ENCODE data around the gene DIS3L2.

Gene DIS3L2

GRCh38 chr2:232341739-232342126, 380.2 kb downstream of the DIS3L2 start:
- no peak overlapping the region for H3K4me3 ChIP-seq
- peaks cover 6% of the 10 kb centered on the region for H3K4me1 ChIP-seq
- no peaks in the 10 kb centered on the region for H3K9me3 ChIP-seq
- peaks cover 5% of the 10 kb centered on the region; the same call in 1 of the 2 replicates for H3K36me3 ChIP-seq
- no peaks in the 10 kb centered on the region for H3K27me3 ChIP-seq
- H3K27ac ChIP-seq, result no peak overlapping the region
- H3K4me2 ChIP-seq, result no peak overlapping the region
- no peaks in the 10 kb centered on the region for H4K20me1 ChIP-seq
- H3K9ac ChIP-seq, result no peak overlapping the region; the same call in 1 of the 2 replicates
- TF ChIP-seq Cebpa-rat (IDR thresholded peaks at IDR 0.05), result no peak

- H3K9me3 ChIP-seq, result no peaks in the 10 kb centered on the region
- no peaks in the 10 kb centered on the region for H3K27me3 ChIP-seq
- no peak for TF ChIP-seq Cebpa-rat (IDR thresholded peaks at IDR 0.05)
- no peak overlapping the region for H3K9ac ChIP-seq
- no peak overlapping the region for H3K4me3 ChIP-seq
- H4K20me1 ChIP-seq, result no peaks in the 10 kb centered on the region
- H3K27ac ChIP-seq, result no peak overlapping the region
- H3K4me1 ChIP-seq, result no peaks in the 10 kb centered on the region
- H3K36me3 ChIP-seq, result no peaks in the 10 kb centered on the region; the same call in 1 of the 2 replicates
- no peak overlapping the region for H3K4me2 ChIP-seq
Observed at GRCh38 chr2:232342635-232343565, 381.4 kb downstream of the DIS3L2 start.

GRCh38 chr2:232343821-232344220, 382.3 kb downstream of the DIS3L2 start:
- no peaks in the 10 kb centered on the region for H3K27me3 ChIP-seq
- no peaks in the 10 kb centered on the region; the same call in 1 of the 2 replicates for H3K36me3 ChIP-seq
- no peak overlapping the region for H3K4me2 ChIP-seq
- no peaks in the 10 kb centered on the region for H4K20me1 ChIP-seq
- no peak overlapping the region for H3K9ac ChIP-seq
- peaks cover 2% of the 10 kb centered on the region for H3K4me1 ChIP-seq
- no peak for TF ChIP-seq Cebpa-rat (IDR thresholded peaks at IDR 0.05)
- no peak overlapping the region for H3K27ac ChIP-seq
- H3K4me3 ChIP-seq, result no peak overlapping the region
- H3K9me3 ChIP-seq, result no peaks in the 10 kb centered on the region

GRCh38 chr2:232345251-232345650, 383.7 kb downstream of the DIS3L2 start:
- Histone ChIP-seq H3K4me1 (peaks cover 10% of the 10 kb centered on the region), H3K4me3 (no peak overlapping the region), H3K36me3 (no peaks in the 10 kb centered on the region), H3K27ac (no peak overlapping the region), H3K27me3 (peaks cover 6% of the 10 kb centered on the region), H3K9me3 (no peaks in the 10 kb centered on the region), H3K9ac (no peak overlapping the region), H4K20me1 (no peaks in the 10 kb centered on the region), H3K4me2 (no peak overlapping the region)
- TF ChIP-seq Cebpa-rat (IDR thresholded peaks at IDR 0.05), result no peak

GRCh38 chr2:232347369-232347768, 385.9 kb downstream of the DIS3L2 start:
- Histone ChIP-seq H3K4me1 (peaks cover 10% of the 10 kb centered on the region), H3K27ac (no peak overlapping the region), H4K20me1 (no peaks in the 10 kb centered on the region), H3K27me3 (peaks cover 27% of the 10 kb centered on the region), H3K9me3 (peaks cover 13% of the 10 kb centered on the region), H3K36me3 (no peaks in the 10 kb centered on the region), H3K4me2 (no peak overlapping the region), H3K9ac (no peak overlapping the region), H3K4me3 (no peak overlapping the region)
- TF ChIP-seq Cebpa-rat (IDR thresholded peaks at IDR 0.05), result no peak

GRCh38 chr2:232348936-232349335, 387.4 kb downstream of the DIS3L2 start:
- H3K4me3 ChIP-seq, result no peak overlapping the region
- H3K9me3 ChIP-seq, result peaks cover 16% of the 10 kb centered on the region
- H3K27ac ChIP-seq, result no peak overlapping the region
- H3K9ac ChIP-seq, result no peak overlapping the region
- no peaks in the 10 kb centered on the region for H3K36me3 ChIP-seq
- TF ChIP-seq Cebpa-rat (IDR thresholded peaks at IDR 0.05), result no peak
- H4K20me1 ChIP-seq, result no peaks in the 10 kb centered on the region
- peaks cover 10% of the 10 kb centered on the region for H3K4me1 ChIP-seq
- peak overlapping the region; percentile 31; the same call in 1 of the 2 replicates for H3K4me2 ChIP-seq
- peaks cover 43% of the 10 kb centered on the region for H3K27me3 ChIP-seq

- no peak for TF ChIP-seq Cebpa-rat (IDR thresholded peaks at IDR 0.05)
- Histone ChIP-seq H3K4me1 (peaks cover 10% of the 10 kb centered on the region), H3K9ac (no peak overlapping the region)
Observed at GRCh38 chr2:232349546-232349945, 388.0 kb downstream of the DIS3L2 start.

GRCh38 chr2:232349946-232350635, 388.6 kb downstream of the DIS3L2 start:
- Histone ChIP-seq H3K9ac (no peak overlapping the region), H4K20me1 (no peaks in the 10 kb centered on the region), H3K27me3 (peaks cover 44% of the 10 kb centered on the region), H3K36me3 (no peaks in the 10 kb centered on the region), H3K4me2 (no peak overlapping the region), H3K9me3 (peaks cover 16% of the 10 kb centered on the region), H3K4me3 (no peak overlapping the region), H3K4me1 (peaks cover 16% of the 10 kb centered on the region), H3K27ac (no peak overlapping the region)
- TF ChIP-seq Cebpa-rat (IDR thresholded peaks at IDR 0.05), result no peak

More at GRCh38 chr2:232349546-232349945, 388.0 kb downstream of the DIS3L2 start:
- peaks cover 16% of the 10 kb centered on the region for H3K9me3 ChIP-seq
- H3K27me3 ChIP-seq, result peaks cover 44% of the 10 kb centered on the region
- H3K4me3 ChIP-seq, result no peak overlapping the region
- H3K27ac ChIP-seq, result no peak overlapping the region
- no peaks in the 10 kb centered on the region for H4K20me1 ChIP-seq
- H3K4me2 ChIP-seq, result no peak overlapping the region
- no peaks in the 10 kb centered on the region for H3K36me3 ChIP-seq

- H3K27me3 ChIP-seq, result peaks cover 44% of the 10 kb centered on the region
- no peak overlapping the region for H3K27ac ChIP-seq
- H3K4me3 ChIP-seq, result no peak overlapping the region
- H4K20me1 ChIP-seq, result no peaks in the 10 kb centered on the region
- H3K4me2 ChIP-seq, result no peak overlapping the region
- no peak overlapping the region for H3K9ac ChIP-seq
- H3K4me1 ChIP-seq, result peaks cover 16% of the 10 kb centered on the region
- no peak for TF ChIP-seq Cebpa-rat (IDR thresholded peaks at IDR 0.05)
- H3K9me3 ChIP-seq, result peaks cover 16% of the 10 kb centered on the region
- no peaks in the 10 kb centered on the region for H3K36me3 ChIP-seq
Observed at GRCh38 chr2:232350804-232351685, 389.5 kb downstream of the DIS3L2 start.

Measured in BLaER1 (cell line).